Fibroblast of gingiva (primary cell): Measurements from ENCODE around the gene OR5M10.
"Not testable (repeated sequence)": the region's sequence is repeated elsewhere in the genome, so short reads cannot be mapped to it uniquely, and the experiment has no call there.

Experiments
- DNase-seq: peaks from one replicate; pipeline ENCODE4 v3.0.0-alpha.2; 2011; ENCODE audit warnings: low read depth

Gene OR5M10

GRCh38 chr11:56577621-56578020 lies at the start of gene OR5M10:
TSS of gene OR5M10 (minus strand) at chr11:56577721. CDS start at chr11:56577721, 0 bp downstream.
- no peak for DNase-seq

- no peak for DNase-seq
Observed at GRCh38 chr11:56625946-56626345, 48.4 kb upstream of the OR5M10 start.

GRCh38 chr11:56624661-56625110 lies 47.2 kb upstream of the OR5M10 start:
- DNase-seq = no peak

GRCh38 chr11:56611174-56611573 lies 33.7 kb upstream of the OR5M10 start:
- DNase-seq = no peak

- DNase-seq = not testable (repeated sequence)
Observed at GRCh38 chr11:56592088-56592717, 14.7 kb upstream of the OR5M10 start.

GRCh38 chr11:56558574-56558973 lies 18.9 kb downstream of the OR5M10 start:
- DNase-seq = no peak

GRCh38 chr11:56554691-56555090 lies 22.8 kb downstream of the OR5M10 start:
- not testable (repeated sequence) for DNase-seq

GRCh38 chr11:56545531-56545930 lies 32.0 kb downstream of the OR5M10 start:
- no peak for DNase-seq

- DNase-seq = no peak
Observed at GRCh38 chr11:56543739-56544138, 33.8 kb downstream of the OR5M10 start.

- no peak for DNase-seq
Observed at GRCh38 chr11:56543157-56543556, 34.4 kb downstream of the OR5M10 start, which contains the start of gene OR5M11. TSS of gene OR5M11 (minus strand) at chr11:56543257. CDS start at chr11:56543257, 0 bp downstream.

GRCh38 chr11:56533054-56533740 lies 44.3 kb downstream of the OR5M10 start:
- DNase-seq = no peak

- DNase-seq = no peak
Observed at GRCh38 chr11:56531856-56532255, 45.7 kb downstream of the OR5M10 start.
